Inferior parietal cortex (tissue), 1 donor: Measurements from ENCODE around the gene TIMM22.
"Not testable (repeated sequence)": the region's sequence is repeated elsewhere in the genome, so short reads cannot be mapped to it uniquely, and the experiment has no call there.

Experiments
- DNase-seq: peaks from one replicate; pipeline ENCODE4 v3.0.0-alpha.2; 2016; ENCODE audit errors: extremely low spot score

Gene TIMM22

GRCh38 chr17:1039123-1039507 lies 42.2 kb downstream of the TIMM22 start:
- no peak for DNase-seq

GRCh38 chr17:1039511-1040215 lies 42.7 kb downstream of the TIMM22 start:
- no peak for DNase-seq

GRCh38 chr17:1040216-1040600 lies 43.3 kb downstream of the TIMM22 start:
- DNase-seq = no peak

- DNase-seq = no peak
Observed at GRCh38 chr17:1041746-1042145, 44.8 kb downstream of the TIMM22 start.

- DNase-seq = no peak
Observed at GRCh38 chr17:1042486-1042885, 45.6 kb downstream of the TIMM22 start.

GRCh38 chr17:1043601-1044251 lies 46.8 kb downstream of the TIMM22 start:
- DNase-seq = no peak

- not testable (repeated sequence) for DNase-seq
Observed at GRCh38 chr17:1044387-1045009, 47.6 kb downstream of the TIMM22 start.

- no peak for DNase-seq
Observed at GRCh38 chr17:1045456-1045855, 48.5 kb downstream of the TIMM22 start.

- DNase-seq = no peak
Observed at GRCh38 chr17:1047177-1047878, 50.4 kb downstream of the TIMM22 start.

- DNase-seq = no peak
Observed at GRCh38 chr17:1047879-1048470, 51.0 kb downstream of the TIMM22 start.

- DNase-seq = not testable (repeated sequence)
Observed at GRCh38 chr17:1048516-1049115, 51.7 kb downstream of the TIMM22 start.

GRCh38 chr17:1049446-1050225 lies 52.7 kb downstream of the TIMM22 start:
- no peak for DNase-seq

- no peak for DNase-seq
Observed at GRCh38 chr17:1050246-1050995, 53.5 kb downstream of the TIMM22 start.

GRCh38 chr17:1050996-1051925 lies 54.3 kb downstream of the TIMM22 start:
- no peak for DNase-seq
